Measurements from ENCODE around the gene PDE4B.

Gene PDE4B

GRCh38 chr1:65889441-65889840 is 96.7 kb downstream of the PDE4B start:
- H3K4me1 Mint-ChIP-seq (ENCODE audit: low read depth): no peaks in the 10 kb centered on the region
- peaks cover 12% of the 10 kb centered on the region for H3K27me3 Mint-ChIP-seq
- peaks cover 3% of the 10 kb centered on the region for H3K9me3 Mint-ChIP-seq
- no peak overlapping the region for H3K27ac Mint-ChIP-seq
- no peak overlapping the region for H3K4me3 Mint-ChIP-seq
- no peaks in the 10 kb centered on the region for H3K36me3 Mint-ChIP-seq (ENCODE audit: low read depth)

GRCh38 chr1:65890201-65890843 is 97.6 kb downstream of the PDE4B start:
- Mint-ChIP-seq H3K4me3 (no peak overlapping the region), H3K9me3 (peaks cover 3% of the 10 kb centered on the region), H3K36me3 (ENCODE audit: low read depth) (no peaks in the 10 kb centered on the region), H3K4me1 (ENCODE audit: low read depth) (no peaks in the 10 kb centered on the region), H3K27me3 (peaks cover 12% of the 10 kb centered on the region), H3K27ac (no peak overlapping the region)

- Mint-ChIP-seq H3K36me3 (ENCODE audit: low read depth) (no peaks in the 10 kb centered on the region), H3K4me1 (ENCODE audit: low read depth) (no peaks in the 10 kb centered on the region), H3K9me3 (peaks cover 4% of the 10 kb centered on the region), H3K27me3 (no peaks in the 10 kb centered on the region), H3K4me3 (no peak overlapping the region), H3K27ac (no peak overlapping the region)
Observed at GRCh38 chr1:65894738-65895605, 102.3 kb downstream of the PDE4B start.

GRCh38 chr1:65896721-65897120 is 104.0 kb downstream of the PDE4B start:
- H3K27ac Mint-ChIP-seq: no peak overlapping the region
- H3K4me3 Mint-ChIP-seq: no peak overlapping the region
- H3K36me3 Mint-ChIP-seq (ENCODE audit: low read depth): no peaks in the 10 kb centered on the region
- H3K27me3 Mint-ChIP-seq: peaks cover 5% of the 10 kb centered on the region
- peaks cover 4% of the 10 kb centered on the region for H3K9me3 Mint-ChIP-seq
- no peaks in the 10 kb centered on the region for H3K4me1 Mint-ChIP-seq (ENCODE audit: low read depth)

GRCh38 chr1:65897485-65897884 is 104.8 kb downstream of the PDE4B start:
- no peak overlapping the region for H3K4me3 Mint-ChIP-seq

GRCh38 chr1:65904681-65905083 is 112.0 kb downstream of the PDE4B start:
- no peaks in the 10 kb centered on the region for H3K9me3 Mint-ChIP-seq
- H3K27ac Mint-ChIP-seq: no peak overlapping the region
- no peak overlapping the region for H3K4me3 Mint-ChIP-seq
- no peaks in the 10 kb centered on the region for H3K4me1 Mint-ChIP-seq (ENCODE audit: low read depth)
- H3K27me3 Mint-ChIP-seq: peaks cover 21% of the 10 kb centered on the region
- no peaks in the 10 kb centered on the region for H3K36me3 Mint-ChIP-seq (ENCODE audit: low read depth)

More at GRCh38 chr1:65897485-65897884, 104.8 kb downstream of the PDE4B start:
- H3K27ac Mint-ChIP-seq: no peak overlapping the region
- H3K4me1 Mint-ChIP-seq (ENCODE audit: low read depth): no peaks in the 10 kb centered on the region
- H3K36me3 Mint-ChIP-seq (ENCODE audit: low read depth): no peaks in the 10 kb centered on the region
- peaks cover 4% of the 10 kb centered on the region for H3K9me3 Mint-ChIP-seq
- peaks cover 12% of the 10 kb centered on the region for H3K27me3 Mint-ChIP-seq

GRCh38 chr1:65910432-65910831 is 117.7 kb downstream of the PDE4B start:
- Mint-ChIP-seq H3K27me3 (peaks cover 23% of the 10 kb centered on the region), H3K36me3 (ENCODE audit: low read depth) (no peaks in the 10 kb centered on the region), H3K4me1 (ENCODE audit: low read depth) (no peaks in the 10 kb centered on the region), H3K4me3 (no peak overlapping the region), H3K27ac (no peak overlapping the region), H3K9me3 (no peaks in the 10 kb centered on the region)

- Mint-ChIP-seq H3K9me3 (no peaks in the 10 kb centered on the region), H3K36me3 (ENCODE audit: low read depth) (no peaks in the 10 kb centered on the region), H3K27me3 (peaks cover 24% of the 10 kb centered on the region), H3K4me1 (ENCODE audit: low read depth) (no peaks in the 10 kb centered on the region), H3K4me3 (no peak overlapping the region), H3K27ac (no peak overlapping the region)
Observed at GRCh38 chr1:65911679-65912078, 119.0 kb downstream of the PDE4B start.

GRCh38 chr1:65918564-65918963 is 125.9 kb downstream of the PDE4B start:
- H3K4me3 Mint-ChIP-seq: no peak overlapping the region
- no peaks in the 10 kb centered on the region for H3K36me3 Mint-ChIP-seq (ENCODE audit: low read depth)
- no peaks in the 10 kb centered on the region for H3K4me1 Mint-ChIP-seq (ENCODE audit: low read depth)
- no peaks in the 10 kb centered on the region for H3K9me3 Mint-ChIP-seq
- peaks cover 5% of the 10 kb centered on the region for H3K27me3 Mint-ChIP-seq
- H3K27ac Mint-ChIP-seq: no peak overlapping the region

GRCh38 chr1:65921446-65921845 is 128.8 kb downstream of the PDE4B start:
- Mint-ChIP-seq H3K9me3 (no peaks in the 10 kb centered on the region), H3K4me1 (ENCODE audit: low read depth) (no peaks in the 10 kb centered on the region), H3K27ac (no peak overlapping the region), H3K4me3 (no peak overlapping the region), H3K36me3 (ENCODE audit: low read depth) (no peaks in the 10 kb centered on the region), H3K27me3 (no peaks in the 10 kb centered on the region)

GRCh38 chr1:65924471-65924870 is 131.8 kb downstream of the PDE4B start:
- Mint-ChIP-seq H3K27me3 (no peaks in the 10 kb centered on the region), H3K9me3 (no peaks in the 10 kb centered on the region)

GRCh38 chr1:65938506-65938905 is 145.8 kb downstream of the PDE4B start:
- H3K27me3 Mint-ChIP-seq: peaks cover 15% of the 10 kb centered on the region

More at GRCh38 chr1:65924471-65924870, 131.8 kb downstream of the PDE4B start:
- no peak overlapping the region for H3K27ac Mint-ChIP-seq
- no peak overlapping the region for H3K4me3 Mint-ChIP-seq
- no peaks in the 10 kb centered on the region for H3K4me1 Mint-ChIP-seq (ENCODE audit: low read depth)
- no peaks in the 10 kb centered on the region for H3K36me3 Mint-ChIP-seq (ENCODE audit: low read depth)

GRCh38 chr1:65939191-65939590 is 146.5 kb downstream of the PDE4B start:
- Mint-ChIP-seq H3K4me3 (no peak overlapping the region), H3K27ac (no peak overlapping the region), H3K36me3 (ENCODE audit: low read depth) (no peaks in the 10 kb centered on the region), H3K9me3 (no peaks in the 10 kb centered on the region), H3K4me1 (ENCODE audit: low read depth) (no peaks in the 10 kb centered on the region), H3K27me3 (peaks cover 16% of the 10 kb centered on the region)

More at GRCh38 chr1:65938506-65938905, 145.8 kb downstream of the PDE4B start:
- H3K27ac Mint-ChIP-seq: no peak overlapping the region
- H3K4me1 Mint-ChIP-seq (ENCODE audit: low read depth): no peaks in the 10 kb centered on the region
- H3K36me3 Mint-ChIP-seq (ENCODE audit: low read depth): no peaks in the 10 kb centered on the region
- H3K9me3 Mint-ChIP-seq: no peaks in the 10 kb centered on the region
- H3K4me3 Mint-ChIP-seq: no peak overlapping the region

GRCh38 chr1:65939636-65940035 is 146.9 kb downstream of the PDE4B start:
- Mint-ChIP-seq H3K27me3 (peaks cover 20% of the 10 kb centered on the region), H3K36me3 (ENCODE audit: low read depth) (no peaks in the 10 kb centered on the region), H3K9me3 (no peaks in the 10 kb centered on the region), H3K4me1 (ENCODE audit: low read depth) (no peaks in the 10 kb centered on the region), H3K27ac (no peak overlapping the region), H3K4me3 (no peak overlapping the region)

- Mint-ChIP-seq H3K4me3 (no peak overlapping the region), H3K4me1 (ENCODE audit: low read depth) (no peaks in the 10 kb centered on the region), H3K9me3 (no peaks in the 10 kb centered on the region), H3K27ac (no peak overlapping the region), H3K36me3 (ENCODE audit: low read depth) (no peaks in the 10 kb centered on the region), H3K27me3 (peaks cover 20% of the 10 kb centered on the region)
Observed at GRCh38 chr1:65940126-65940525, 147.4 kb downstream of the PDE4B start.

All from stimulated activated naive CD8-positive, alpha-beta T cell treated with anti-CD3 and anti-CD28 coated beads, Interleukin-15, Interleukin-2, amounts not matched to agents 100 ng/mL and 50 ng/mL, for 24 hours (primary cell).